Lung (tissue), 12 donors: ENCODE data around the gene TRIM72. TPM values are rescaled to one million over a fixed set of nuclear protein-coding genes. Genes with fewer than 3 reads are reported as not detected.

ENCODE experiments used
- ATAC-seq: fragments of 200-7000 bp; cut with Tn5 transposase; one replicate; pipeline ENCODE4 v1.9.1; 2020; ENCODE audit warnings: moderate number of reproducible peaks; ENCODE audit not compliant: insufficient read depth, low FRiP score
- DNase-seq, 3 donors: peaks; one replicate each; pipeline ENCODE4 v3.0.0-alpha.2; 2013 to 2017
- H3K27ac ChIP-seq, 2 donors: one replicate each; pipeline ENCODE4 v1.5.1; 2013; ENCODE audit warnings: mild to moderate bottlenecking in 2 of 2, moderate library complexity in 2 of 2, control low read depth in 1 of 2, inconsistent platforms in 1 of 2, low read depth in 1 of 2, low read length in 1 of 2
- H3K27me3 ChIP-seq, 3 donors: one replicate each; pipeline ENCODE4 v1.5.1; 2013; ENCODE audit warnings: low read length in 2 of 3; ENCODE audit not compliant: control insufficient read depth in 3 of 3, insufficient read depth in 3 of 3
- H3K36me3 ChIP-seq, 4 donors: one replicate each; pipeline ENCODE4 v1.5.1; 2013; ENCODE audit warnings: low read length in 4 of 4, mild to moderate bottlenecking in 1 of 4, moderate library complexity in 1 of 4; ENCODE audit not compliant: control insufficient read depth in 4 of 4, insufficient read depth in 4 of 4
- H3K4me1 ChIP-seq, 5 donors: one replicate each; pipeline ENCODE4 v1.5.1; 2013; ENCODE audit warnings: low read length in 5 of 5, mild to moderate bottlenecking in 2 of 5, moderate library complexity in 1 of 5; ENCODE audit not compliant: control insufficient read depth in 5 of 5, insufficient read depth in 5 of 5
- H3K4me3 ChIP-seq: one replicate; pipeline ENCODE4 v1.5.1; 2013; ENCODE audit warnings: mild to moderate bottlenecking, control low read depth, moderate library complexity
- H3K9ac ChIP-seq, 2 donors: one replicate each; pipeline ENCODE4 v1.5.1; 2013; ENCODE audit warnings: low read length in 2 of 2, control low read depth in 1 of 2; ENCODE audit not compliant: insufficient read depth in 1 of 2
- H3K9me3 ChIP-seq, 4 donors: one replicate each; pipeline ENCODE4 v1.5.1; 2013; ENCODE audit warnings: low read length in 3 of 4, mild to moderate bottlenecking in 1 of 4, moderate library complexity in 1 of 4; ENCODE audit not compliant: control insufficient read depth in 4 of 4, insufficient read depth in 3 of 4
- CTCF ChIP-seq: IDR thresholded peaks from 2 replicates; pipeline ENCODE4 v1.5.1; 2012; ENCODE audit warnings: mild to moderate bottlenecking; ENCODE audit errors: control extremely low read depth, extremely low read depth
- WGBS, 2 donors: extraction: QIAGEN DNeasy Blood & Tissue Kit; methylation state at CpG; one replicate each; pipeline ENCODE4 v1.1.7; 2013; 5-methylcytosine and 5-hydroxymethylcytosine counted together
- polyA plus RNA-seq, 2 donors: library from polyadenylated mRNA; stranded (reverse); fragments of 200-250 nt; gene quantifications; one replicate each; pipeline ENCODE4 v1.2.1, GENCODE V29; 2013
- total RNA-seq, 2 donors: library from RNA; depleted of rRNA in 1 of 2; stranded (reverse); fragments of >200 nt in 1 of 2; gene quantifications; one replicate each; pipeline ENCODE4 v1.2.1, GENCODE V29; 2014 to 2021
- donor health status: control.
- donor health status: control.
- donor health status: Bipolar disorder and iron deficiency.
- donor health status: healthy.
- donor health status: DM: yes; HTN: yes; CAD: no.

TRIM72 gene
- total and polyA plus RNA-seq, 4 donors = 0.02 to 0.09 (median 0.03) TPM; not detected in 1

- no peak for TF ChIP-seq CTCF
Measured at GRCh38 chr16:31229501-31229900, 15.6 kb downstream of the TRIM72 start.

GRCh38 chr16:31238041-31238440 is 24.1 kb downstream of the TRIM72 start:
- Histone ChIP-seq H3K27ac (no peak overlapping the region), H3K9ac (no peak overlapping the region), H3K4me3 (no peak overlapping the region), H3K27me3 (no peaks in the 10 kb centered on the region), H3K9me3 (peaks cover 0 to 3% (median under 1%) of the 10 kb centered on the region in 4 donors), H3K4me1 (no peaks in the 10 kb centered on the region), H3K36me3 (no peaks in the 10 kb centered on the region)
- WGBS, 2 donors = 88 to 95% methylated on average over 4 of the region's 4 CpGs
- ATAC-seq (no peak), DNase-seq (no peak)
- no peak for TF ChIP-seq CTCF

More at GRCh38 chr16:31229501-31229900, 15.6 kb downstream of the TRIM72 start:
- Histone ChIP-seq H3K9me3 (peaks cover 0 to 3% (median 0%) of the 10 kb centered on the region in 4 donors), H3K36me3 (no peaks in the 10 kb centered on the region), H3K27me3 (no peaks in the 10 kb centered on the region), H3K4me3 (no peak overlapping the region), H3K9ac (no peak overlapping the region), H3K27ac (no peak overlapping the region), H3K4me1 (no peaks in the 10 kb centered on the region)
- ATAC-seq (no peak), DNase-seq (no peak)
- WGBS, 2 donors = 47 to 54% methylated on average over 10 of the region's 10 CpGs

DNA sequence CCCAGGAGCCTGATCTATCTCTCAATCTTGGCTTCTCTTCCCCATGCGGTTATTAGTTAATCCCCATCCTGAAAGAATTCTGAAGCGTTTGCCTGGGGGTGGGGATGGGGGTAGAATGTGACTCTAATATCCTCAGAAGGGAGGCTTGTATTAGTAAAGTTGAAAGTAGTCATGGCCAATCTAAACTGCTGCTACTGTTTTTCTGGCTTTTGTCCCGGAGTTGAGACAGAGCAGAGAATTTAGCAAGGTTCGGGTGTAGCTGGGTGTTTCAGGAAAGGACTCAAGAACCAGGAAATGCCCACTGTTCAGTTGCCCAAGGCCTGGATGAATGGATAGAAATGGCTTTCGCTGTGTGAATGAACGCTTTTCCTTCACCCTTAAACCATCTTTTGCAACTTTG is 28.3 kb downstream of the TRIM72 start:
- H3K9ac ChIP-seq = no peak overlapping the region
- H3K36me3 ChIP-seq = no peaks in the 10 kb centered on the region
- H3K27ac ChIP-seq = no peak overlapping the region
- WGBS, 2 donors = 25 to 48% methylated on average over 6 of the region's 6 CpGs
- H3K4me1 ChIP-seq = no peaks in the 10 kb centered on the region
- no peak for DNase-seq
- peaks cover 0 to 4% (median 0%) of the 10 kb centered on the region in 4 donors for H3K9me3 ChIP-seq
- no peak for ATAC-seq
- TF ChIP-seq CTCF = no peak
- H3K27me3 ChIP-seq = peaks cover 0 to 4% (median 0%) of the 10 kb centered on the region in 3 donors
- no peak overlapping the region for H3K4me3 ChIP-seq
